Mesothelial cell of epicardium (in vitro differentiated cells): ENCODE data around the gene MYO1D. TPM values are rescaled to one million over a fixed set of nuclear protein-coding genes. Genes with fewer than 3 reads are reported as not detected.

ENCODE experiments used
- DNase-seq, 2 experiments: peaks; one replicate each; pipeline ENCODE4 v3.0.0; 2021; ENCODE audit warnings: low spot score in 2 of 2; ENCODE audit not compliant: unreplicated experiment in 2 of 2
- H3K27ac Mint-ChIP-seq: 2 replicates; pipeline ENCODE4 v1.8.0; 2021; ENCODE audit warnings: mixed read lengths
- H3K27me3 Mint-ChIP-seq: 2 replicates; pipeline ENCODE4 v1.8.0; 2021; ENCODE audit warnings: low read depth, mixed read lengths
- H3K36me3 Mint-ChIP-seq: 2 replicates; pipeline ENCODE4 v1.8.0; 2021; ENCODE audit warnings: mixed read lengths
- H3K4me1 Mint-ChIP-seq: 2 replicates; pipeline ENCODE4 v1.8.0; 2021; ENCODE audit warnings: mixed read lengths
- H3K4me3 Mint-ChIP-seq: 2 replicates; pipeline ENCODE4 v1.8.0; 2021; ENCODE audit warnings: mild to moderate bottlenecking, moderate library complexity, mixed read lengths
- H3K9me3 Mint-ChIP-seq: 2 replicates; pipeline ENCODE4 v1.8.0; 2021; ENCODE audit warnings: mixed read lengths
- total RNA-seq: library from RNA; stranded (reverse); gene quantifications from 3 replicates; pipeline ENCODE4 v1.2.1, GENCODE V29; 2021
- TF ChIP-seq, protein P1 (sequence below): fragments of 200-600 bp; sonication (generic); IDR thresholded peaks from one replicate; pipeline ENCODE4 v1.5.0; 2021; ENCODE audit warnings: antibody characterized with exemption; ENCODE audit not compliant: unreplicated experiment

Gene MYO1D
- total RNA-seq, 1 donor from 2014 or later = 48.6 TPM

DNA sequence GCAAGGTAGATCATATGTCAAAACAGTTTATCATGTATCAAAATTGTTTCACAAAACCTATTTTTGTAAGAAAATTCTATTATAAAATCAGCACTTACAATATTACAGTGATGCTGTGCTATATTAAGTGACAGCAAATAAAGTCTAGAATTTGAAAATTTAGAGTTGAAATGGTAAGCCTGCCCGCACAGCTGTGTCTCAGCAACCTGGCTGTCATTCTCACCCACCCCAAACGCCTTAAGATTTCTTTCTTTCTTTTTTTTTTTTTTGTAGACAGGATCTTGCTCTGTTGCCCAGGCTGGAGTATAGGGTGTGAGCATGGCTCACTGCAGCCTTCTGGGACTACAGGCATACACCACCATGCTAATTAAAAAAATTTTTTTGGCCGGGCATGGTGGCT lies 363.3 kb downstream of the MYO1D start:
- Mint-ChIP-seq H3K27me3 (no peaks in the 10 kb centered on the region), H3K9me3 (no peaks in the 10 kb centered on the region), H3K36me3 (no peaks in the 10 kb centered on the region), H3K4me3 (no peak overlapping the region), H3K4me1 (peaks cover 6% of the 10 kb centered on the region), H3K27ac (no peak overlapping the region)
- TF ChIP-seq, protein P1, sequence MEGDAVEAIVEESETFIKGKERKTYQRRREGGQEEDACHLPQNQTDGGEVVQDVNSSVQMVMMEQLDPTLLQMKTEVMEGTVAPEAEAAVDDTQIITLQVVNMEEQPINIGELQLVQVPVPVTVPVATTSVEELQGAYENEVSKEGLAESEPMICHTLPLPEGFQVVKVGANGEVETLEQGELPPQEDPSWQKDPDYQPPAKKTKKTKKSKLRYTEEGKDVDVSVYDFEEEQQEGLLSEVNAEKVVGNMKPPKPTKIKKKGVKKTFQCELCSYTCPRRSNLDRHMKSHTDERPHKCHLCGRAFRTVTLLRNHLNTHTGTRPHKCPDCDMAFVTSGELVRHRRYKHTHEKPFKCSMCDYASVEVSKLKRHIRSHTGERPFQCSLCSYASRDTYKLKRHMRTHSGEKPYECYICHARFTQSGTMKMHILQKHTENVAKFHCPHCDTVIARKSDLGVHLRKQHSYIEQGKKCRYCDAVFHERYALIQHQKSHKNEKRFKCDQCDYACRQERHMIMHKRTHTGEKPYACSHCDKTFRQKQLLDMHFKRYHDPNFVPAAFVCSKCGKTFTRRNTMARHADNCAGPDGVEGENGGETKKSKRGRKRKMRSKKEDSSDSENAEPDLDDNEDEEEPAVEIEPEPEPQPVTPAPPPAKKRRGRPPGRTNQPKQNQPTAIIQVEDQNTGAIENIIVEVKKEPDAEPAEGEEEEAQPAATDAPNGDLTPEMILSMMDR = no peak
- DNase-seq = no peak

DNA sequence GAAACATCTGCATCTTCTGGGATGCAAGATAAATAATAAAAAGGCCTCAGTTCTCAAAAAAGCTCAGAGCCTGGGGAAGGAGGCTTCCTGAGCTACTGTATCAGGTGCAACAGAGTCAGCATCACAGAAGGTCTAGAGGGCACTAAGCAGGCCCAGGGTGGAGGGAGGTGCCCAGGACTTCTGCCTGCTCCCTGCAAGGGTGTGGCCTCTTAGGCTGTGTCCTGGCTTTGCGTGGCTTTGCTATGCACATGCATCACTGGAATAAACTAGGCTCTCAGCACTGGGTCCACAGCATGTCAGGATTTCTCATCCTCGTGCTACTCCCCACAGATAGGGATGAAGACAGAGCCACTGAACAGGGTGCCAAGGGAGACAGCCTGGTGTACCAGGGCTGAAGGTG lies 364.6 kb downstream of the MYO1D start:
- H3K4me3 Mint-ChIP-seq = no peak overlapping the region
- no peaks in the 10 kb centered on the region for H3K27me3 Mint-ChIP-seq
- H3K27ac Mint-ChIP-seq = no peak overlapping the region
- no peak for DNase-seq
- peaks cover 2% of the 10 kb centered on the region for H3K4me1 Mint-ChIP-seq
- H3K9me3 Mint-ChIP-seq = no peaks in the 10 kb centered on the region
- H3K36me3 Mint-ChIP-seq = no peaks in the 10 kb centered on the region
- TF ChIP-seq, protein P1 = no peak

DNA sequence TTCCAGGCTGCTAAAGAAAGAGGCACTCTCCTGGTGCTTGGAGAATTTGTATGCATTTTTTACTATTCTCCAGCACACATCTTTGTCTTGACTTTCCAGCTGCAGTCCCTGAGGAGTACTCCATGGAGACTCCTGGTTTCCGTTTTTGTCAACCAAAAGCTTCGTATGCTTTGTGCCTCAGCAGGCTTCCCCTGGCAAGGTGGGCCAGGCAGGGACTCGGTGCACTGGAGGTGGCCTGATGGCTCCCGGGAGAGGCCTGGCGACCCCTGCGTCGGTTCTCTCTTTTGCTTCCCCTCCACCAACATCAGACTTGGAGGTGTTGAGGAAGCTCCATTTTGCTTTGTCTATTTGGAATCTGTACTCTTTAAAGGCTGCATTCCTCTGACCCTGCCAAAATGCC lies 366.5 kb downstream of the MYO1D start:
- Mint-ChIP-seq H3K27ac (no peak overlapping the region), H3K4me1 (peaks cover 2% of the 10 kb centered on the region), H3K27me3 (no peaks in the 10 kb centered on the region), H3K36me3 (peaks cover 3% of the 10 kb centered on the region), H3K4me3 (no peak overlapping the region), H3K9me3 (no peaks in the 10 kb centered on the region)
- TF ChIP-seq, protein P1 = no peak
- no peak for DNase-seq

DNA sequence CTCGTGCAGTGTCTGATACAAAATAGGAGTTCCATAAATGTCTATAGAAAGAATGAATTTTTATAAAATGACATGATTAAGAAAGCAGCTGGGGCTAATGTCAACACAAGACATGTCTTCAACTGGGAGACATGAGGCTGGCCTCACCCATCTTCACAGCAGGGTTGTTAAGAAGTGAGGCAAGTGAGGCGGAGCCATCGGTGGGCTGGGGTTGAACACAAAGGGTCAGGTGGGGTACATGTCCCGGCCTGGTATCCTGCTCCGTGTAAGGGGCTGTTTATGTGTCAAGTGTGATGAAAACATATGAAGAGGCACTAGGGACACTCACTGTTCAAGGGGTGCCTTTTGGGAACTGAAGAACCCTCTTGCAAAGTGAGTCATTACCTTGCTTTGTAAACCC lies 368.0 kb downstream of the MYO1D start:
- no peaks in the 10 kb centered on the region for H3K9me3 Mint-ChIP-seq
- no peak overlapping the region for H3K27ac Mint-ChIP-seq
- no peaks in the 10 kb centered on the region for H3K27me3 Mint-ChIP-seq
- TF ChIP-seq, protein P1 = no peak
- peaks cover 3% of the 10 kb centered on the region for H3K36me3 Mint-ChIP-seq
- peaks cover 8% of the 10 kb centered on the region for H3K4me1 Mint-ChIP-seq
- no peak for DNase-seq
- no peak overlapping the region for H3K4me3 Mint-ChIP-seq

DNA sequence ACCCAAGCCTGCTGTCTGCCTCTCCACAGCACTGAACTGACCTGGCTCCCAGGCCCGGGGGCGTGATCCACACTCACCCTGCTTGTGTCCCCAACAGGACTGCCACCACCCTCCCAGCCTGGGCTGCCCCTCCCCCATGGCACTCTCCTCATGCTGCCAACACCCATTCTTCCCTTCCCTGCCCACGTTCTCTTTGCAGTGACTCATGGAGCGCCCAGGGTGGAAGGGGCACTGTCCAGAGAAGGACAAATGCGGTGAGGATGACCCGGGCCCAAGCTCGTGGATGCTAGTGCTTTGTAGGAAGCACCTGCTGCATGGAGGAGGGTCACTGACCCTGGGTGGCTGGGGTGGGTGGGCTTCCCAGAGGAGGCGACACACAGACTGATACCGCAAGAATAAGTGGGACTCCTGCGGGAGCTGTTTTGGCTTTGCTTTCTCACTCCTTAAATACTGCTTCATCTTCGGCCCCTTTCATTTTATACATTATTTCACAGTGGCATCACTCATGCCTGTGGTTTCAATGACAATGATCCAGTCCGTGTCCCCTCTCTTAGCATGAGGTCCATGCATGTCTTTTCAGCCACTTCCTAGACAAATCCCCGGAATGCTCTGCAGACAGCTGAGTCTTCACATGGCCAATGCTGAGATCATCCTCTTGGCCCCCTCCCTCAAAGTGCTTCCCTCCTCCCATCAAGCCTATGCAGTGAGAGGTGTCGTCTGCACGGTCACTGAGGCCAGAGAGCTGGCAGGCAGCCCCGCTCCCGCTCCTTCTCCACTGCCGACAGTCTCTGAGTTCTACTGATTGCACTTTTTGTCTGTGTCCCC lies 372.5 kb downstream of the MYO1D start:
- TF ChIP-seq, protein P1 = no peak
- peaks cover 8% of the 10 kb centered on the region for H3K4me1 Mint-ChIP-seq
- peaks cover 8% of the 10 kb centered on the region for H3K9me3 Mint-ChIP-seq
- no peak for DNase-seq
- no peak overlapping the region for H3K4me3 Mint-ChIP-seq
- H3K36me3 Mint-ChIP-seq = peaks cover 17% of the 10 kb centered on the region
- no peaks in the 10 kb centered on the region for H3K27me3 Mint-ChIP-seq
- H3K27ac Mint-ChIP-seq = peak overlapping the region; percentile 58
